Stimulated activated CD4-positive, alpha-beta T cell treated with anti-CD3 and anti-CD28 coated beads, TNF-alpha, amount 100 ng/mL, for 4 hours (primary cell): Measurements from ENCODE around the gene UPK2.

Experiments
- DNase-seq, 3 experiments: peaks; one replicate each; pipeline ENCODE4 v3.0.0-alpha.2; 2020; ENCODE audit warnings: low read depth in 3 of 3

Gene UPK2

GRCh38 chr11:118956094-118956846 lies at the start of gene UPK2:
Gene UPK2, plus strand, starts transcription at chr11:118956298. Its CDS starts 53 bp downstream, at chr11:118956351.
- peak; percentile 76 to 86 (median 83) for DNase-seq

DNA sequence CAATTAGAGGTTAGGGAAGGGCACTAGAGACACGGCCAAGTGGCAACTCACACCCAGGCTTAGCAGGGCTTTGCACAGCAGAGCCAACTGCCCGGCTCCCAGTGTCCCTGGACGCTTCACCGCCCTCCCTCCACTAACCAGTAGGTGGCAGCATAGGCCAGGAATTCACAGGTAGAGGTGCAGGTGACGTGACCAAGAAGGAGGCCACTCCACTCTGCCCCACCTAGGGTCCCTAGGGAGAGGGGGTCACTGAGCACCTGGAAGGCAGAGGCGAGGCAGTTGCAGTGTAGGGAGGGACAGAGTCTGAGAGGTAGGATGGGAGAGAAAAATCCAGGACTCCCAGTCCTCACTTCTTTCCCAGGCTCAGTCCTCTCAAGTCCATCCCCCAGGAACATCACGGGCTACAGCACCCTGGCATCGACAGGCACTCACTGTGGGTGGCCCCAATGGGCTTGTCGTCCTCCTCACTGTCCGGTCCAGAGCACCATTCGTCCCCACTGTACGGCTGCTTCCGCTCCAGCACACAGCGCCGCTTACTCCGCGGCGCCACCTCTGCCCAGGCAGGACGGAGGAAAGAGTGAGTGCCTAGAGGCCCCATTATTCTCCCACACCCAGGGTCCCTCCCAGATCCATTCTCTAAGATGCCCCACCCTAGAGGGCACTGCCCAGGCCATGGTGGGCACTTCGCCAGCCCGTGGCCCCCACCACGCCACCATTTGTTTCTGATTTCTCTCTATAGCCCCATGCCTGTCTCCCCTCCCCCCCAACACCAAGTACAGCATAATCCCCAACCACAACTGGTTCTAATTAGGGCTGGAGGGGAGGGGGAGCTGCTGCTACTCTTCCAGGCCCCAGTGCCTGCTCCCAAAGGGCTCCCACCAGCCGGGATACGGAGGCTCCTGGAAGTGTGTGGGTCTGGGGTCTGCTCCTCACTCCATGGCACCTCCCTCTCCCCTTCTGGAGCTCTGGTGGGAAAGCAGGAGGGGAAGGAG lies 48.8 kb upstream of the UPK2 start:
- peak; percentile 72 to 77 (median 75) for DNase-seq

- no peak for DNase-seq
Observed at GRCh38 chr11:118908264-118908663, 47.8 kb upstream of the UPK2 start.

DNA sequence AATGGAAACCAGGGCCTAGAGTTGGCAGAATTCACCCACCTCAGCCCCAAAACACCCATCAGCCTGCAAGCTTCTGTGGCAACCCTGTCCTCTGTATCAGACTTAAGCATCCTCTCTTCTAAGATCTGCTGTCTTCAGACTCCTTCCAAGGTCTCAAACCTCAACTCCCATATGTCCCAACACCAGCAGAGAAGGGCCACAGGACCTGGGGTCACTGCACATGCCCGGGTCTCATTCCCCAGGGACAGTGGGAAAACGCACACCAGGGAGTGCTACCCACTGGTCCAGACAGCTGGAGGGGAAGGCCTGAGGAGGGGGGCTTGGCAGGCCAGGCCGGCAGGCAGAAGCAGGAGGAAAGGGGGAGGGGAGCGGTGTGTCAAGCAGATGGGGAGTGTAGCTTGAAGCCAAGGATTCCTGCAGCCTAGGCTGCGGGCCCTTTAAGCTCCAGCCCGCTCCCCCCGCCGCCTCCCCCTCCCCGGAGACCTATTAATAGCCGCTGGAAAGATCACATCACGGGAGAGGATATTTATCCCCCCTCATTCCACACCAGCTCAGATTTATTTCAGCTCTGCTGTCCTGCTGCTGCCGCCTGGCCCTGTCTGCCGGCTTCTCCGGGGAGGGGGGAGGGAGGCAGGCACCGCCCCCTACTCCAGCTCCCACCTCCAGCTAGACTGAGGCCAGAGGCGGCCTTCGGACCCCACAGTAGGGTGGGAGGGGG lies 47.0 kb upstream of the UPK2 start:
- no peak for DNase-seq

GRCh38 chr11:118909619-118910308 lies 46.3 kb upstream of the UPK2 start:
- no peak for DNase-seq

DNA sequence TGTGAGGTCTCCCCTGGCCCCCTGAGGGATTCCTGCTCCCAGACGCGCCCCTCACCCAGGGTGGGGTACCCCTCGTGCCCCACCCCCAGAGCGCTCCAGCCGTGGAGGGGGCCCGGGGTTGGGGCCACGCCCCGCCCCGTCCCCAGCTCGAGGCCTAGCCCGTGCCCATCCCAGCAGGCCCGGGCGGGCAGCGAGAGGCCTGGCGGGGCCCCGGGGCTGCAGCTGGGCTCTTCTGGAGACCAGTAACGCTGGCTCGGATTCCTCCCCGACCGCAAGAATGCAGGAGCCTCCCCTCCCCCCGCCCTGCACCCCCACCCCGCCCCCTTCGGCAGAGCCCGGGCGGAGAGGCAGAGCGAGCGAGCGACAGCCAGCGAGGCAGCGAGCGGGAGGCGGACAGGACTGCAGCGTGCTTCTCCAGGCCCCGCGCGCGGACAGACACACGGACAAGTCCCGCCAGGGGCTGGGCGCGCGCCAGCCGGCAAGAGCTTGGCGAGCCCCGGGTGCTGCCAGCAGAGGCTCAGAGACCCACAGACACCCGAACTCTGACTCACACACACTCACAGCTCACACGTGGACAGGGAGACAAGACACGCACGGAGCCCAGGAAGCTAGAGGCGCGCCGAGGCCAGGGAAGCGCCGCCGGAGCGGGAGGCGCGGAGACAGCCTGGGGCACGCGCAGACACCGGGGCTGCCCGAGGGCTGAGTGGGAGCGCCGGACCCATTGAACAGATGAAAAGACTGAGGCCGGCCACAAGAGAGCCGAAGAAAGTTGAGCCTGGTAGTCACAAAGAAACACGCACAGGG lies 45.6 kb upstream of the UPK2 start:
- DNase-seq: no peak

- DNase-seq: no peak
Observed at GRCh38 chr11:118911113-118911879, 44.8 kb upstream of the UPK2 start.

DNA sequence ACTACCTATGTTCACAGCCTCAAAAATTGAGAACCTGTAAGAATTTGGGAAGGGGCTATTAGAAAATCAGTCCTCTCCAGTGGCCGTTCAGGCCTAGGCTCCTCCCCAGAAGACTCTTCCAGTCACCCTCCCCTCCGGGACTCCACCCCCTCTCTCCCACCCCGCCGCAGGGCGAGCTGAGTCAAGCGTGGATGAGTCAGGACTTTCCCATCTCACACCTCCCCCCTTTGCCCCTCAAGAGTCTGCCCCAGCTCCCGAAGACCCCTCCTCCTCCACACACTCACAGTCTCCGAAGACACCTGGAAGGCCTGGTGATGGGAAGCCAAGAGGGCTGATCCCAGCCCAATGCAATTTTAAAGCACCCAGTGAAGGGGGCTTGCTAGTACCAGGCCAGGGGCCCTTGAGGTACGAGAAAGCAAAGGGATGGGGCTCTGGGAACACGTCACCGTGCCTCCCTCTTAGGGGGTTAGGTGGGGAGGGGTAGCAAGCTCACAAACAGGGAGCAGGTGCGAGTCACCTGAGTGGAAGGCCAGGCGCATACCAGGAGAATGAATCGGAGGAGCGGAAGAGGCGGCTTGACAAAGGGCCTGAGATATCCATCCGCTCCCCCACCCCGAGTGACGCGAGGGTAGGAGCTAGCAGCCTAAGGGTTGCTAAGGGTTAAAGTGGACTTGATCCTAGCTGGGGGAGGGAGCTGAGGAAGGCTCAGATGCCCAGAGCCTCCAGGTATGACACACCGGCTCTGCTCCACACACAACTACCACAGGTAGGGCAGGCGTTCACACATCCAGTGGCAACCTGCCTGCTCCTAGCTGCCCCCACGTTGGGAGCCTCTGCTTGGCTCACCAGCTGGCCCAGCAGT lies 44.0 kb upstream of the UPK2 start:
- peak in 2 of 3 experiments; percentile 74 to 76 for DNase-seq

DNA sequence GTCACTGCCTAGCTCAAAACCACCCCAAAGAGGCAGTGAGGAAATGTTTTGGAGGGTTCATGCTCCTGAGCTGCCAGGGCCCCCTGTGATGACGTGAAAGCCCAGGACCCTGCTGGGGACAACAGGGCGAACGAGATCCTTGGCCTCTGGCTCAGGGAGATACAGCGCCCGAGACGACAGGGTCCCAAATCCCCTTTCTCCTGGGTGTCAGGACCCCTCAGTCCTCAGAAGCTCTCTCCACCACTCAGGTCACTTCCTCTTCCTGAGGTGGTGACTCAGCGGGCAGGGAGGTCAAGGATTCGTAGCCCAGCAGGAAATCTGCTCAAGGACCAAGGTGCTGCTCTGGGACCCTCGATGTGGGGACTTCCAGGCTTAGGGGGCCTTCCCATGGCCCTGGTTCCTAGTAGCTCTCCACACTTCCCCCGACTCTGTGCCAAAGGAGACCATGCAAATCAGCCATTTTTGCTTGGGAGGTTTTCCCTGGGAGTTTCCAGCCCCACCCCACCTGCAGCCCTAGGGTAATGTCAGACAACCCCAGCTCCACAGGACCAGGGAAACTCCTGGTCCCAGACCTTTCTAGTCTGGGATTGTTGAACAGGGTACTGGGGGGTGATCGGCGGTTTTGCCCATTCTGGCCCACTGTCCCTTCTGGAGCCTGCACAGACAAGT lies 43.2 kb upstream of the UPK2 start:
- no peak for DNase-seq

DNA sequence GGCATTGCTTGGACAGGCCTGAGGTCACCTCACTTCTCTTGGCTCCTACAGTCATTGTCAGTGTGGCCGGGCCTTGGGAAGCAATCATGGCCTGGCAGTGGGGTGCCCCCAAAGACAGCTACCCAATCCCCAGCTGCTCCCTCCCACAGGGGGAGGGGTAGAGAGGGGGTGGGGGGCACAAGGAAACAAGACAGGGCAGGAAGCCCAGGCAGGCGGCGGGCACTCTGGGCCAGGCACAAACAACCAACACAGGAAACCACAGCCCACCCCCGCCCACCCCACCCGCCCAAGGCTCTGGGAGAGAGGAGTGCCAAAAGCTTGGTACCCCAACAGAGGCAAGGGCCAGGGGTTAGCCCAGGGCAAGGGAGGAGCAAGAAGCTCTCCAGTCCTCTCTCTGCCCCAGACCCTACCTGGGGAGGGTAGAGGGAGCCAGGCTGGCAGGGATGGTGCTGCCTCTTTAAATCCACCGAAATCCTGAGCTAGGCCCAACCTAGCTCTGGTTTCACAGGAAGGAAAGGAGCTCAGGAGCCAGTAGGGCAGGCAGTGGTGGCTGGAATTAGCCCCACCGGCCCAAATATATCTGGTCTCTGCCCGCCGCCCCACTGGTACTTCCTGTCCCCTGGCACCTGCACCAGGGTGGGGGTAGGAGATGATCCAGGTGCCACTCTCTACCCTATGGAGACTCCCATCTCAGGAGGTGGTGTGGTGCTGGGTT lies 42.5 kb upstream of the UPK2 start:
- DNase-seq: no peak

GRCh38 chr11:118914178-118914918 lies 41.8 kb upstream of the UPK2 start:
- DNase-seq: no peak

GRCh38 chr11:118914987-118915386 lies 41.1 kb upstream of the UPK2 start:
- no peak for DNase-seq

DNA sequence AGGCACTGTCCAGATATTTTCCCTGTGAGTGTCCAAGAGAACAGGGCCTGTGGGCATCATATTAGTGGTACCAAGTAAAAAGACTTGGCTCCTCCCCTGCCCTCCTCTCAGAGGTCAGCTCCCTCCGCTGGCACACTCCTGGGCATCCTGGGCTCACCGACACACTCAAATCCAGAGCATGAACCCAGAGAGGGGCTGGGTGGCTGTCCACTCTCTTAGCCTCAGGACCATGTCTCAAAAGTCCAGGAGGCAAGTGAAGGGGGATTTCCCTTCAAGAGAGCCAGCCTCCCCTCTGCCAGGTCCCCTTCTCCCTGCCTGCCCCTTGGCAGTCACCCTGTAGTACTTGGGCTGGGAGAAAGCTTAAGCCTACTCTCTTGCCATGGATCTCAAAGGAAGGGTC lies 40.7 kb upstream of the UPK2 start:
- no peak for DNase-seq

GRCh38 chr11:118915941-118916841 lies 39.9 kb upstream of the UPK2 start:
- no peak for DNase-seq

GRCh38 chr11:118916842-118917388 lies 39.2 kb upstream of the UPK2 start:
- no peak for DNase-seq
